IPS-18c (cell line): Measurements from ENCODE around the gene NSD1.

ENCODE experiments used
- H3K4me3 ChIP-seq: 2 replicates; pipeline ENCODE4 v1.7.0; 2013; ENCODE audit warnings: low read depth, mild to moderate bottlenecking, low read length, moderate library complexity; ENCODE audit not compliant: insufficient read depth
- H3K9me3 ChIP-seq: one replicate; pipeline ENCODE4 v1.6.1; 2013; ENCODE audit warnings: mild to moderate bottlenecking, low read length, moderate library complexity; ENCODE audit not compliant: control insufficient read depth, insufficient read depth

Gene NSD1

DNA sequence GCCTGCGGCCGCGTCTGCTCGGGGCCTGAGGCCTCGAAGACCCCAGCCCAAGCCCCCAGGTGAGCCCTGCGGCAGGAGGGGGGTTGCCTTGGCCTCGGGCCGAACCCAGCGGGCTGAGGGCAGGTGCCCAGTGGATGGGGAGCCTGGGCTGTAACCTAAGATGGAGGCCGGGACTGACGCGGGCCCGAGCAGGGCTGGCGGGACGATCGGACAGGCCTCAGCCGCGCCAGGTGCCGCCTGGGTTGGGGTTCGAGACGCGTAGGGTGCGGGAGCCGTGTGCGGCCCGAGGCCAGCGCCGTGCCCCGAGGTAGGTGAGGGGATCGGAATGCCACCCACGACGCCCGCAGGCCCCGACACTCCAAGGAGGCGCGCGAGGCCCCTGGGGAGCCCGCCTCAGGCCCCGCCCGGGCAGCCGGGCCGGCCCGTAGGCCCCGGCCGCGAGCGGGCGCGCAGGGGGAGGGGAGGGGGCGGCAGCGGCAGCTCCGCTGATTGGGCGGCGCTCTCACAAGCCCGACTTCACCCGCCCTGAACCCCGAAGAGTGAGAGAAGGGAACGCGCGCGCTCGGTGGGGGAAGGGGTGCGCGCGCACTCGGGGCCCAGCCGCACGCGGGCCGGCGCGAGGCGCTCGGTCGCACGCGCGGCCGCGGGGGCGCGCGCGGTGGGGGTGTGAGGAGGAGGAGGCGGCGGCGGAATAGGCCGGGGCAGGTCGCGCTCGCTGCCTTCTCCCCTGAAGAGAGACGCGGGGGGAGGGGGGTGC lies at the start of gene NSD1:
Gene NSD1, plus strand, starts transcription at position 678 of the 757 bp plus-strand sequence. CDS start 1,331 bp downstream, outside the sequence.
- H3K9me3 ChIP-seq: no peaks in the 10 kb centered on the region
- peak within 1 kb of the TSS; percentile 90 for H3K4me3 ChIP-seq

DNA sequence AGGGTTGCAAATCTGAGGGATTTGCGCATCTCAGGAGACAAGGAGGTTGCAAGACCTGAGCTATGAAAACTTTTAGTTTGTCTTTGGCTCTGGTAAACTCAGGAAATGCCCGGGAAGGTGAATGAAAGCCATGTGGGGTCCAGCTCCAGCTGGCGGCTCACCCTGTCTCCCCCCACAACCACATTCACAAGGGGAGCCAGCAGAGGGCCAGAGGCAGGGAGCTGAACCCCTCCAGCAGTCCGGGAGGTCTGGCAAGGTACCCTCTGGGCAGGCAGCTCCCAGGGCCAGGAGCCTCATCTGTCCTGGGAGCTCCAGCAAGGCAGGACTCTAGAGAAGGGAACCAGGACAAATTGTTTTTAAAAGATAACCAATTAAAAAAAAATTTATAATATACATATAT lies 49.4 kb upstream of the NSD1 start:
- Histone ChIP-seq H3K9me3 (no peaks in the 10 kb centered on the region), H3K4me3 (no peak overlapping the region)

DNA sequence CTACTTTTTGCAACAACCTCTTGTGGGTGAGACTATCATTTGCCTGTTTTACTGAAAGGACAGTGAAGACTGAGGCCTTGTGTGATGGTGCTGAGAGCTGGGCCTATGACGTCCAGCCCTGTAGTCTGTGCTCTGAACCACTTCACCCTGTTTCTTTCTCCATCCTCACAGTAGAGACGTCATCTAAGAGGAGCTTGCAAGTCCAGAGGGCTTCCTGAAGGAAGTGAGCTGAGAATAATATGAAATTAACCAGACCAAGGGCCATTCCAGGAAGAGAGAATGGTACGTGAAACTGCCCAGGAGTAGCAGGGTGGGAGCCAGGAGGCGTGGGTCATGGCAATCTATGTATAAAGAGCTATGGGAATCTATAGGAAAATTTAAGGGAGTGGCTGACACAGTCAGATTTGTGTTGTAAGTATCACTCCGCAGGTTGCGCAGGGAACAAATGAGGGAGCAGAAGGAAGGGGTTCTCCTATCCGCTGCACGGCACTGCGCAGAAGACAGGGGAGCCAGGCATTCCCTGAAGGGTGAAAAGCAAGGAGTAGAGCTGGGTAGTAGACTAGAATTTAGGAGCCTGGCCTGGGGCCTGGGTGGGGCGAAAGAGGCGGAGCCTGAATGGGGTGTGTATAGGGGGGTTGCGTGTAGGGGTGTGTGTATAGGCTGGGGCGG lies 47.5 kb upstream of the NSD1 start:
- Histone ChIP-seq H3K9me3 (no peaks in the 10 kb centered on the region), H3K4me3 (no peak overlapping the region)

- Histone ChIP-seq H3K9me3 (no peaks in the 10 kb centered on the region), H3K4me3 (peak within 1 kb of the TSS; percentile 72)
Measured at GRCh38 chr5:177086654-177087397, 46.7 kb upstream of the NSD1 start, which contains the start of gene FGFR4. TSS of gene FGFR4 (plus strand) at chr5:177086915. CDS start at chr5:177089603, 2,688 bp downstream.

DNA sequence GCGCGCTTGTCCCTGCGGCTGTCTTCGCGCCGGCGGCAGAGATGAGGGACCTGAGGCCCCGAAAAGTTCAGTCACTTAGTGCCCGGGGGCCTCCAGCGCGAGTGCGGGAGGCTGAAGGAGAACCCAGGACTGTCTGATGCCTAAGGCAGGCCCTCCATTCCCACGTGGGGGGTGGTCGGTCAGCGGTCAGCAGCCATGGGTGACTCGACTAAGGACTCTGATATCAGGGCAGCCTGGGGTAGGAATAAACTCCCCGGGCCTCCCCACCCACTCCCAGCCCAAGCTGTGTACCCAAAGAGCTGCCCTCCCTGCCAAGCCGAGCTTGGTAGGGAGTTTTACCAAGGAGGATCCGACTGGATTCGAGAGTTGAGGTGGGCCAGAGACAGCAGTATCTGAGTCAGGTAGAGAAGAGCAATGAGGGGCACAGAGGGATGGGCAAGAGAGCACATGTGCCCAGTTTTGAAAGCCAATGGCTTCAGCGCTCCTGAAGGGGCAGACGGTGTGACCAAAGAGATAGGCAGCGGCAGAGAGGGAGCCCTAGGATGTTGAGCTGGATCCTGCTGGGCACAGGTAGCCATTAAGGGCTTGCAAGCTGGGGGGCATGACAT lies 46.1 kb upstream of the NSD1 start:
- Histone ChIP-seq H3K9me3 (no peaks in the 10 kb centered on the region), H3K4me3 (peak overlapping the region; percentile 72)

DNA sequence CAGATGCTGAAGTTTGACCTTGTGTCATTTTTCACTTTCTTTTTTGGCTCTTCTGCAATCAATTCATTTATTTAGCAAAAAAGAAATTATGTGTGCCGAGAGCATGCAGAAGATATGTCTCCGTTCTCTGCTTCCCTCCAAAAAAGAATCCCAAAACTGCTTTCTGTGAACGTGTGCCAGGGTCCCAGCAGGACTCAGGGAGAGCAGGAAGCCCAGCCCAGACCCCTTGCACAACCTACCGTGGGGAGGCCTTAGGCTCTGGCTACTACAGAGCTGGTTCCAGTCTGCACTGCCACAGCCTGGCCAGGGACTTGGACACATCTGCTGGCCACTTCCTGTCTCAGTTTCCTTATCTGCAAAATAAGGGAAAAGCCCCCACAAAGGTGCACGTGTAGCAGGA lies 44.4 kb upstream of the NSD1 start:
- no peaks in the 10 kb centered on the region for H3K9me3 ChIP-seq
- no peak overlapping the region for H3K4me3 ChIP-seq

DNA sequence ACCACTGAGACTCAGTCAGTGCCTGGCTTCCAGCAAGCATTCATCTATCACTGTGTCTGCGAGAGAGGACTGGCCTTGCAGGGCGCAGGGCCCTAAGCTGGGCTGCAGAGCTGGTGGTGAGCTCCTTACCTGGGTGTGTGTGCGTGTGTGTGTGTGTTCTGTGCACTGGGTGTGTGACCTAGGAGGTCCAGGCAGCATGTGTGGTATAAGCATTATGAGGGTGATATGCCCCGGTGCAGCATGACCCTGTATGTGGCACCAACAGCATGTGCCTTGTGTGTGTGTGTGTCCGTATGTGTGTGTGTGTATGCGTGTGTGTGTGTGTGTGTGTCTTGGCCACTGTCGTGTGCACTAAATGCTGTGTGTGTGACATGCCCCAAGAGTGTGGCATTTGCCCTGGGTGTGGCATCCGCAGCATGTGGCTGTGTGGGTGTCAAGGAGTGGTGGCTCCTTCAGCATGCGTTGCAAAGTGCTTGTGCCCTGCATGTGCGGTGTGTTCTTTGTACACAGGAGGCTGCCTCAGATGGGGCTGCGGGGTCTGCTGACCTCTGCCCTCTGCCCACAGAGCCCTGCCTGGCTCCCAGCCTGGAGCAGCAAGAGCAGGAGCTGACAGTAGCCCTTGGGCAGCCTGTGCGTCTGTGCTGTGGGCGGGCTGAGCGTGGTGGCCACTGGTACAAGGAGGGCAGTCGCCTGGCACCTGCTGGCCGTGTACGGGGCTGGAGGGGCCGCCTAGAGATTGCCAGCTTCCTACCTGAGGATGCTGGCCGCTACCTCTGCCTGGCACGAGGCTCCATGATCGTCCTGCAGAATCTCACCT lies 43.5 kb upstream of the NSD1 start:
- Histone ChIP-seq H3K4me3 (no peak overlapping the region), H3K9me3 (no peaks in the 10 kb centered on the region)

GRCh38 chr5:177090813-177091212 lies 42.8 kb upstream of the NSD1 start:
- no peak overlapping the region for H3K4me3 ChIP-seq
- no peaks in the 10 kb centered on the region for H3K9me3 ChIP-seq

DNA sequence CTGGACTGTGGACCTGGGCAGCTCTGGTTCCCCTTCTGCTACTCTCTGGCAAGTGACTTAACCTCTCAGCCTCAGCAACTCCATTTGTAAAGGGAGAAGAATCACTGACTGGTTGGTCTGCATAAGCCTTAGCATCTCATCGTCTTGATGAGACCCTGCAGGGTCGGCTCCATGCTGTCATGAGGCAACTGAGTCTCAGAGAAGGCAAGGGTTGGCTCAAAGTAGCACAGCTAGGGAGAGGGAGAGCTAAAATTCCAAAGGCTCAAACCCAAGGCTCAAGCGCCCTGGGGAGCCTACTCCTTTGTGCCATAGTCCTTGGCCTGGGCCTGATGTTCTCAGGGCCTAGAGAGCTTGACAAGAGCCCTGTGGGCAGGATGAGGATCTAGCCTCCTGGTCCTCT lies 42.3 kb upstream of the NSD1 start:
- H3K4me3 ChIP-seq: no peak overlapping the region

GRCh38 chr5:177092178-177093081 lies 41.1 kb upstream of the NSD1 start:
- Histone ChIP-seq H3K4me3 (no peak overlapping the region), H3K9me3 (no peaks in the 10 kb centered on the region)

More for the DNA sequence above, 42.3 kb upstream of the NSD1 start:
- no peaks in the 10 kb centered on the region for H3K9me3 ChIP-seq

DNA sequence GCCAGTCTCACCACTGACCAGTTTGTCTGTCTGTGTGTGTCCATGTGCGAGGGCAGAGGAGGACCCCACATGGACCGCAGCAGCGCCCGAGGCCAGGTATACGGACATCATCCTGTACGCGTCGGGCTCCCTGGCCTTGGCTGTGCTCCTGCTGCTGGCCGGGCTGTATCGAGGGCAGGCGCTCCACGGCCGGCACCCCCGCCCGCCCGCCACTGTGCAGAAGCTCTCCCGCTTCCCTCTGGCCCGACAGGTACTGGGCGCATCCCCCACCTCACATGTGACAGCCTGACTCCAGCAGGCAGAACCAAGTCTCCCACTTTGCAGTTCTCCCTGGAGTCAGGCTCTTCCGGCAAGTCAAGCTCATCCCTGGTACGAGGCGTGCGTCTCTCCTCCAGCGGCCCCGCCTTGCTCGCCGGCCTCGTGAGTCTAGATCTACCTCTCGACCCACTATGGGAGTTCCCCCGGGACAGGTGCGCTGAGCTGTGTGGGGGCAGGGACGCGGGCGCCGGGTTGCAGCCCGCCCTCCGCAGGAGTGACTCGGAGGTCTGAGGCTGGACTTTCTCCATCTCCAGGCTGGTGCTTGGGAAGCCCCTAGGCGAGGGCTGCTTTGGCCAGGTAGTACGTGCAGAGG lies 40.4 kb upstream of the NSD1 start:
- Histone ChIP-seq H3K9me3 (no peaks in the 10 kb centered on the region), H3K4me3 (no peak overlapping the region)

DNA sequence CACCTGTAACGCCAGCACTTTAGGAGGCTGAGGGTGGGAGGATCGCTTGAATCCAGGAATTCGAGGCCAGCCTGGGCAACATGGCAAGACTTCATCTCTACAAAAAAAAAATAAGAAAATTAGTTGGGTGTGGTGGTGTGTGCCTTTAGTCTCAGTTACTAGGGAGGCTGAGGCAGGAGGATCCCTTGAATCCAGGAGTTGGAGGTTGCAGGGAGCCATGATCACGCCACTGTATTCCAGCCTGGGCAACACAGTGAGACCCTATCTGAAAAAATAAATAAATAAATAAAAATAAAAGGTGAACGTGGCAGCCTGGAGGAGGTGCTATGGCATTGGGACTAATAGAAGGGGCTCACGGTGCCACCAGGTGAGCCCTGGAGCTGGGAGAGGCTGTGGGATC lies 39.8 kb upstream of the NSD1 start:
- Histone ChIP-seq H3K9me3 (no peaks in the 10 kb centered on the region), H3K4me3 (no peak overlapping the region)

DNA sequence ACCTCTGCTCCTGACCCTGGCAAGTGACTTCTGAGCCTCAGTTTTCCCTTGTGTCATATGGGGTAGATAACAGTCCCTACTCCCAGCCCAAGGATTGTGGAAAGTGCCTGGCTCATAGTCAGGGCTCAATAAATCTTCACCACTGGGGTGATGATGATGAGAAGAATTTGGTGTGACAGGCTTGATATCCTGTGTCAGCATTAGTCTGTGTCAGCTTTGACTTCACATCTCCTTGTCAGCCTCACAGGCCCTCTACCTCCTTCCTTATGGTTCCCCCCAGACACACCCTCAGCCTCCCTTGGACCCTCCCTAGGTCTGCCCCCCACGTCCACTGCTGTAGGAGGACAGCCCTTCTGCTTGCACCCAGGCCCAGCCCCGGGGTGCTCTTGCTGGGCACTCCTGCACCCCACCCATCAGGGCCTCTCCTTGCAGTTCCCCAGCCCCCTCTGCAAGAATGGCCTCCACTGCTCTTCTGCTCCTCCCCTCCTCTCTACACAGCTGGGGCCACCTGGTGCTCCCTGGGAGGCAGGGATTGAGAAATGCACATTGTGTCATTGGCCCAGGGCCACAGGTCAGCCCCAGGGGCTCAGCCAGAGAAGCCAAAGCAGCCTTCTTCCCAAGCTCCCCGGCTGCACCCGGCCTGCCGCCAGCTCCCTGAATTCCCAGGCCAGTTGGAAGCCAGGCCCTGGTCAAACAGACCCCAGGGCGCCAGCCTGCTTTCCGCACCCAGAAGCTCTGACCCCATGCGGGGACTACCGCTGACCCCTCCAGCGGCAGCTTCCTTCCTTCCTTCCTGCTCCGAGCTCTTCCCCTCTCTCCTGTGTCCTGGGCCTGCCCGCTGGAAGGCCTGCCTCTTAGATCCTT lies 39.1 kb upstream of the NSD1 start:
- Histone ChIP-seq H3K9me3 (no peaks in the 10 kb centered on the region), H3K4me3 (no peak overlapping the region)

- Histone ChIP-seq H3K4me3 (no peak overlapping the region), H3K9me3 (no peaks in the 10 kb centered on the region)
Measured at GRCh38 chr5:177095088-177095669, 38.4 kb upstream of the NSD1 start.
